ENCODE results near the gene APLF.

Gene APLF, protein sequence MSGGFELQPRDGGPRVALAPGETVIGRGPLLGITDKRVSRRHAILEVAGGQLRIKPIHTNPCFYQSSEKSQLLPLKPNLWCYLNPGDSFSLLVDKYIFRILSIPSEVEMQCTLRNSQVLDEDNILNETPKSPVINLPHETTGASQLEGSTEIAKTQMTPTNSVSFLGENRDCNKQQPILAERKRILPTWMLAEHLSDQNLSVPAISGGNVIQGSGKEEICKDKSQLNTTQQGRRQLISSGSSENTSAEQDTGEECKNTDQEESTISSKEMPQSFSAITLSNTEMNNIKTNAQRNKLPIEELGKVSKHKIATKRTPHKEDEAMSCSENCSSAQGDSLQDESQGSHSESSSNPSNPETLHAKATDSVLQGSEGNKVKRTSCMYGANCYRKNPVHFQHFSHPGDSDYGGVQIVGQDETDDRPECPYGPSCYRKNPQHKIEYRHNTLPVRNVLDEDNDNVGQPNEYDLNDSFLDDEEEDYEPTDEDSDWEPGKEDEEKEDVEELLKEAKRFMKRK

DNA sequence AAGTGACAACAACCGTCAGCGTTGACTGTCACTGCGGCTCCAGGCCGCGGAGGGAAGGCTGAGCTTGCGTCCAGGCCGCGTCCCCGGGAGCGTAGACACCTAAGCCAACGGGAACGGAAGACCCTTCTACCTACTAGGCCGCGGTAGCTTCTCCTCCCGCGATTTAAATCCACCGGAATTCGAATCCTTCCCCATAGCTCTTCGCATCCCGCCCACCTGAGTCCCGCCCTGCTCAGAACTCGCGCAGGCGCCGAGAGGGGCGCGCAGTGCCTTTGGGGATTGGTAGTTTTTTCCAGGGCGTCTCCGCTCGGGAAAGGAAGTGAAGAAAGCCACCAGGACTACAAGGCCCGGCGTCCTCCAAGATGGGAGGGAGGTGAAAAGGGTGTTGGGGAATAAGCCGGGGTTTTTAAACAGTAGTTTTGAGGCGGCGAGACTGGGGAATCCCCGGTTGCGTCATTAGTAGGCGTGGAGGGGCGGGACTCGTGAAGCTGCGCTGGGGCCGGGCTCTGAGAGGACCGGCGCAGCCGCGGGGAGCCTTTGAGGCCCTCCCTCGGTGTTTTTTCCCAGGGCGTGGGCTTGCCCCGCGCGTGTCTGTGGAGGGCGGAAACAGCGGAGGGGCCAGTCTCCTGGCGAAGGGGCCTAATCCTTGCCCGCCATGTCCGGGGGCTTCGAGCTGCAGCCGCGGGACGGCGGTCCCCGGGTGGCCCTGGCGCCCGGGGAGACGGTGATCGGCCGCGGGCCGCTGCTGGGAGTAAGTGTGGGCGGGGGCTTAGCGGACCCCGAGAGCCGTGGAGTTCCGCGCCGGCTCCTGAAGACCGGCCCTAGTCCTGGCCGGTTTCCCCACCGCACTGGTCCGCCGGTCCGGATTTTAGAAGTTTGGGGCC lies at the start of gene APLF, which contains the start of gene FBXO48:
APLF (plus strand) TSS at position 509 of the 884 bp plus-strand sequence; CDS start at position 656, 147 bp downstream.
FBXO48 (minus strand) TSS at position 218 of the 884 bp plus-strand sequence. CDS start 2,149 bp downstream, outside the sequence.
- peak; percentile 98 to 99 for DNase-seq (ENCODE audit: low read depth in 2 of 2, low spot score in 1 of 2)

DNA sequence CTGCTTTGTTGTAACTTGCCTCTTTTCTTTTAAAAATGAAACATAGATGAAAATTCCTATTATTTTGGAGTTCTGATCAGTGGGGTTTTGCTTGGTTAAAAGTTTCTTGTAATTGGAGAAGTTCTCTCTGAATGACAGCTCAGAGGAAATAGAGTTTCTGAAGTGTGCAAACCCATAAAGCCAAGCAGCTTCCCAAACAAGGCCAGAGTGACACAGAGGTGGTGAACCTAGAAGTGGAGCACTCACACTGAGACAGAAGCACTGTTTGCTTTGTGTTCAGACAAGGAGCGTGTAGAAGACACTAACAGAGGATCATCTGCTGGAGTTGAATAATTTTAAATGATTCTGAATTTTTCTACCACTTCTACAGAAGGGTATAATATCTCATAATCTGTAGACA lies 49.5 kb upstream of the APLF start:
- DNase-seq (ENCODE audit: low read depth in 2 of 2, low spot score in 1 of 2): no peak

DNA sequence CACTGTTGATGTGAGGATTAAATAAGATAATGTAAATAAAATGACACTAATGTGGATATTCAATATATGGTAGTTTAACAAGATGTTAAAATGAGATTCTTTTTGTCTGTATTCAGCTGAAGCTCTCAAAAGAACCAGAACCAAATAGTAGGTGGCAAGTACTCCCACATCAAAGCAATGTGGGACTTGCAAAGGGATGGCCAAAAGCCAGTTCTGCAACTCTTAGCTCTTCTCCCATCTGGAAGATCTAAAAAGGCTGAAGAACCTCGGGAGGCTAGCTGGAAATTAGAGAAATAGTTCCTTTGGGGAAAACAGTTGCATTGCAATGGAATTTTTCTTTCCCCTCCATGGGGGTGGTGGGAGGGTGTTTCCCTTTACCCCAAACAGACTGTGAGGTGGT lies 49.0 kb upstream of the APLF start:
- no peak for DNase-seq (ENCODE audit: low read depth in 2 of 2, low spot score in 1 of 2)

DNA sequence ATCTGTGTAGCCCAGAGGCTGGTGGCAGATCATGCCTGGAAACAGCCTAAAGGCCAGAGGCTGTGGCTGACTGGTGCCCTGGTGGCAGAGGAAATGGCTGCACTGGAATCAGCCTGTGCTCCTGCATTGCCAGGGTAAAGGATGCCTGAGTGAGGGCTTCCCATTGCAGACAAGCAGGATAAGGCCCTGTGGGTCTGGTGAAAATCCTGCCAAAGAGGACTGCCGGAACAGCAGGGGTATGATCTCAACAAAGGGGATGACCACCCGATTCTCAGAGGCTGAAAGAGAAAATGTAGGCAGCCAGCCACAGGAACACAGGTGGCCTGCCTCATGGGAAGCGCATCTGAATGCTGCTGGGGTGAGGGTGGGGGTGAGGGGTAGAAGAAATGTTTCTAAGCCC lies 48.5 kb upstream of the APLF start:
- DNase-seq (ENCODE audit: low read depth in 2 of 2, low spot score in 1 of 2): no peak

DNA sequence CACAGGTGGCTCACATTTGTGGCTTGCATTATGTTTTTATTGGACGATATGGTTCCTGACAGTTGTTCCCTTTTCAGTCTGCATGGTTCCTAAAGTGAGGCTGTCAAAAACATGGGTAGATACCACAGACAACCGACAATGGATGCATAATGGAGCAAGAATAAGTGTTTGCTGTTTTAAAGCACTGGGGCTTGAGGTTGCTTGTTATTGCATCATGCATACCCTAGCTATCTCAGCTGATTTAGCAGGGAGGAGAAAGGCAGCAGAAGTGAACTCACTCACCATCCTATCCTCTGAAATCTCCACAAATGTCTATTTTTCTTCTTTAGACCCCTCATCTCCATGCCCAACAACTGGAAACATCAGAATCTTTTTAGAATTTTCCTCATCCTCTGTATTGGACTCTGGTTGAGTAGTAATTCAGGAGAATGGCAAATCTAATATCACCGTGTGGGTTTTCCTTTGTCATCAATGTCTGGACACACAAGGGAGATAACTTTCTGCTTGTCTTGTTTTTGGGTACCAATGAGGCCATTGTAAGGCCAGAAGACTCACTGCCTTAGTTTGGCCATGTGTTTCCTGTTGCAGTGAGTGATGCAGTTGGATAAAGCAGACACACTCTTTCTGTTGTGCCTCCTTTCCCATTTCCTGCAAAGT lies 47.0 kb upstream of the APLF start:
- DNase-seq (ENCODE audit: low read depth in 2 of 2, low spot score in 1 of 2): no peak

DNA sequence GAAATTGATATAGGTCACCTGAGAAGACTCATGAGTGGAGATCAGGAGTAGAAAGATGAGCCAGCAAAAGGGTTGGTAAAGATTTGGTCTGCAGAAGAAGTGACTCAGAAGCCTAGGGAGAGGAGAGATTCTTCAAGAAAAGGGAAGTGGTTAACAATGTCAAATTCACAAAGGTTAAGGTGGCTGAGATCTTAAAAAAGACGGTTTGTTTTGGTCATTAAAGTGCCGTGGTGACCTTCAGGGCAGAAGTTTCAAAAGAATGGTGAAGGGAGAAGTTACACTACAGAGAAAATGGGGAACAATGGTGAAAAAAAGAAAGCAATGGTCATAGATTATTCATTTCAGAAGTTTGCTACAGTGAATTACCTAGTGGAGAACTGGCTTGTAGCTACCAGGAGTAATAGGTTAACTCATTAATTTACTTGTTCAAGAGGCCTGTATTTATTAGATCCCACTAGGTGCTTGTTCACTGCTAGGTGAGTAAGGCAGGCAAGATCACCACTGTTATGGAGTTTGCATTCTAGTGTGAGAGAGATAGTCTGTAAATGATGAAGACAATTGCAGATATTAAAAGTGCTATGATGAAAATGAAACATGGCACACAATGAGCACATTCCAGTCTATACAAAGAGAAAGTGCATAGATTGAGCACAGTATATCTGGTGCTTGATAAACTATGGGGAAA lies 43.3 kb upstream of the APLF start:
- no peak for DNase-seq (ENCODE audit: low read depth in 2 of 2, low spot score in 1 of 2)

DNA sequence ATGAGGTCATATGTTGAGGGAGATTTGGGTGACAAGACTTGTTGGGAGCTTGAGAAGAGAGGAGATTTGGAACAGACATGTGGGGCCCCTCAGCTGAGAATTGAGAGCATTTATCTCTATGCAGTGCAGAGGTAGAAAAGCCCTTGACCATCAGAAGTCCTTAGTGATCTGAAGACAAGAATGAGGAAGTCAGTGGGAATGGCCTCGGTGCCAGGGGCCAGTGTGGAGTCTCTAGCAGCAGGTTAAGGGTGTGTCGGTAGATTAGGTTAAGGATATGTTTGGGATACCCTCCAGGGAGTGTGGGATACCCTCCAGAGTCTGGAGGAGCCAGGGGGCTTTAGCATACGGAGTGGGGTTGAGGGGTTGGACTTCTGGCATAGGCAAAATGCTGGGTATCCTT lies 41.9 kb upstream of the APLF start:
- no peak for DNase-seq (ENCODE audit: low read depth in 2 of 2, low spot score in 1 of 2)

DNA sequence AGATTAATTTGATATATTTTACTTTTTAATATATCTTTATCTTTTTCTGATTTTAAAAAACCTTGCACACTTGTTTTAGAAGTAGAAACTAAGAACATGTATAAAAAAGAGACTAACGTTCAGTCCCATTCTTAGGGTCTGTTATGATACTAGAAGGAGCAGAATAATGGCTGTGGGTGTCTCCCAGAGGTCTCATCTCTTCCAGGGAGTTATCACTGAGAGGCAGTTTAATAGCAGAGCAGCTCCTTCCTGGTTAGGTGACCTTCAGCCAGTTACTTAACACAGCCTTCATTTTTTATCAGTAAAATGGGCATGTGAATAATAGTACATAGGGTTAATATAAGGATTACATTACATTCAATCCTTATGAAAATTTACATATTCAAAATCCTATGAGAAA lies 40.9 kb upstream of the APLF start:
- DNase-seq (ENCODE audit: low read depth in 2 of 2, low spot score in 1 of 2): no peak

DNA sequence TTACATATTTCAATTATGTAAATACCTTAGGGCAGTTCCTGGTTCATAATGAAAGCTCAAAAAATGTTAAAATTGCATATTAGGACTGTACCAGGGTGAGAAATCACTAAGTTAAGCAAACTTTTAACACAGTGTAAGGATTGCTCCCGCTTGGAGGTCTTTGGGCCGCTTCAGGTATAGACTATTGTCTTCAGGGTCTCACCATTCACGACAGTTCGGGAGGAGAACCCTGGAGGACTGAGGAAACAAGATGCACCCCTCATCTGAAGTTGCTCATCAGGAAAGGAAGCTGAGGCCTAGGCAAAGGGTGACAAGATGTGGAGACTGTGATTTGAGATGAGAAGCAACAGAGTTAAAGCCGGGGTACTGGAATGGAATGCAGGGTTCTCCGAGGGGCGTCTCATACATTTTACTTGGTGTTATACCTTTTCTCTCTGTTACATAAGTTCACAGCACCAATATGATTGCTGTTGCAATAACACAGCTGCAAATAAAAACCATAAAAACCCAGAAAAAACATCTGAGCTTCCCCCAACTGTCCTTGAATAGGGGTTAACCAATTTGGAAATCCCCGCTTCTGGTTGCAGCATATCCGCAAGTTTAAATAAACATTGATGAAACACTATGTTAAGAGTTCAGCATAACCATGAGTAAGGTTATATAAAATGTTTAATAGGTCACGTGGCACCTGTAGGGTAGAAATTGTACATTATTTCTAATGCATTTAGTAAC lies 40.4 kb upstream of the APLF start:
- no peak for DNase-seq (ENCODE audit: low read depth in 2 of 2, low spot score in 1 of 2)

DNA sequence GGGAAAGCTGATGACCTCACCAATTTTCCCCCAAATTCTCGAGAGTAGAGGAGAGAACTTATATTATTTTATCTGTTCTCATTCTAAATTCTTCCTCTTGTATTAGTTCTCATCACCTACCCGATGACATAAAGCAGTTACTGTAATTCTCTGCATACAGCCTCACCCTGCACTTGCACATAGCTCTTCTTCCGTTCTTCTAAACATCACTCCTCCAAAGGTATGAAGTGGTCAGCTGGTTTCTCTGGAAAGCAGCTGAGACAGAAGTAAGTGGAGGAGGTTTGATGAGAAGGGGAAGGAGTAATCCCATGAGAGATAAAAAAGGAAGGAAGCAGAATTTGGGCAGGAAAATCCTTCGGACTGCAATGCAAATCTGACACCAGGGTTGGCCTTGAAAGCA lies 39.3 kb upstream of the APLF start:
- no peak for DNase-seq (ENCODE audit: low read depth in 2 of 2, low spot score in 1 of 2)

DNA sequence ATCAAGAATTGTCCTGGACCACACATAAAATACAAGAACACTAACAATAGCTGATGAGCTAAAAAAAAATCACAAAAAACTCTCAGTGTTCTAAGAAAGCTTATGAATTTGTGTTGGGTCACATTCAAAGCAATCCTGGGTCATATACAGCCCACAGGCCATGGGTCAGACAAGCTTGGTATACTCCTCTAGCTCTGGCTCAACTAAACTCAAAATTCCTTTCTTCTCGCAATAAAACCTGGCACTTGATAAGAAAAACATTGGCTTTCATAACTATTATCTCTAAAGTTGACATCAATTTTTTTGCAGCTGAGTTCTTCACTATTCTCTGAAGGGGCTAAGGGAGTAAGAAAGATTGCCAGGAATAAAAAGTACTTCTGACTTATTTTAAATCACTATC lies 38.6 kb upstream of the APLF start:
- DNase-seq (ENCODE audit: low read depth in 2 of 2, low spot score in 1 of 2): no peak

DNA sequence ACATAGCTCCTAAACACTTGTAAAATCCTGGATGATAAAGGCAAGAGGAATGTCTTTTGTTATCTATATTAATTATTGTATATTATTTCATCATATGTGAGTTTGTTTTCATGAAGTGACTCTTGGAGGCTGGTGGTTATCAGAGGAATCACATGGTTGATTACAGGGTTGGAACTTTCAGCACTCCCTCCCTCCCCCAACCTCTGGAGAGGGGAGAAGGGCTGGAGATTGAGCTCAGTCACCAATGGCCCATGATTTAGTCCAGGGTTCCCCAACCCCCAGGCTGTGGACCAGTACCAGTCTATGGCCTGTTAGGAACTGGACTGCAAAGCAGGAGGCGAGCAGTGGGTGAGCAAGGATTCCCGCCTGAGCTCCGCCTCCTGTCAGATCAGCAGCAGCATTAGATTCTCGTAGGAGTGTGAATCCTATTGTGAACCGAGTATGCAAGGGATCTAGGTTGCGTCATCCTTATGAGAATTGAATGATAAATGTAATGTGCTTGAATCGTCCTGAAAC lies 38.0 kb upstream of the APLF start:
- DNase-seq (ENCODE audit: low read depth in 2 of 2, low spot score in 1 of 2): no peak

DNA sequence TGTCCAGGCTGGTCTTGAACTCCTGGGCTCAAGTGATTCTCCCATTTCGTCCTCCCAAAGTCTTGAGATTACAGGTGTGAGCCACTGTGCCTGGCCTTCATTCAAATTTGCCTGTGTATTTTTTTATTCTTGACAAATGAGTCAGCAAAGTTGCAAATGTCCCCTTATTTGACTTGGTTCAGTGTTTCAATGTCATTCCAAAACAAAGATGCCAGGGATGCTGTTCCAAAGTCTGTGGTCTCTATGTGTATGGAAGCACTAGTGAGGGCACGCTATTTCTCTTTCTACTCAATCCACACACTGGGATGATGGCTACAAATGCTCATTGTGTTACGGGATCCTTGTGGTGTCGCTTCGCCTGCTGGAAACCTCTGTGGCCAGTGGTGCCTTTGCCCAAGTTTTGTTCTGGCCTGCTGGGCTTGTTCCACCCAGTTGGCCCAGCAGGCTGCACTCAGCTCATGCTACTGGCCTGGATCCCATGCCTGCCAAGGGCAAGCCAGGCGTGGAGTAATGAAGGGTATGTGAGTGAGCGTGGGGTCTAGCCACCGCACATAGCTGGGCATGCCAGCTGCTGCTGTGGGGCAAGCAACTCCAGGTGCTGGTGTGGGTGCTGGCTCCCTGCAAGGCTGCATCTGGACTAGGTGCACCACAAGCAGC lies 35.9 kb upstream of the APLF start:
- DNase-seq (ENCODE audit: low read depth in 2 of 2, low spot score in 1 of 2): no peak

DNA sequence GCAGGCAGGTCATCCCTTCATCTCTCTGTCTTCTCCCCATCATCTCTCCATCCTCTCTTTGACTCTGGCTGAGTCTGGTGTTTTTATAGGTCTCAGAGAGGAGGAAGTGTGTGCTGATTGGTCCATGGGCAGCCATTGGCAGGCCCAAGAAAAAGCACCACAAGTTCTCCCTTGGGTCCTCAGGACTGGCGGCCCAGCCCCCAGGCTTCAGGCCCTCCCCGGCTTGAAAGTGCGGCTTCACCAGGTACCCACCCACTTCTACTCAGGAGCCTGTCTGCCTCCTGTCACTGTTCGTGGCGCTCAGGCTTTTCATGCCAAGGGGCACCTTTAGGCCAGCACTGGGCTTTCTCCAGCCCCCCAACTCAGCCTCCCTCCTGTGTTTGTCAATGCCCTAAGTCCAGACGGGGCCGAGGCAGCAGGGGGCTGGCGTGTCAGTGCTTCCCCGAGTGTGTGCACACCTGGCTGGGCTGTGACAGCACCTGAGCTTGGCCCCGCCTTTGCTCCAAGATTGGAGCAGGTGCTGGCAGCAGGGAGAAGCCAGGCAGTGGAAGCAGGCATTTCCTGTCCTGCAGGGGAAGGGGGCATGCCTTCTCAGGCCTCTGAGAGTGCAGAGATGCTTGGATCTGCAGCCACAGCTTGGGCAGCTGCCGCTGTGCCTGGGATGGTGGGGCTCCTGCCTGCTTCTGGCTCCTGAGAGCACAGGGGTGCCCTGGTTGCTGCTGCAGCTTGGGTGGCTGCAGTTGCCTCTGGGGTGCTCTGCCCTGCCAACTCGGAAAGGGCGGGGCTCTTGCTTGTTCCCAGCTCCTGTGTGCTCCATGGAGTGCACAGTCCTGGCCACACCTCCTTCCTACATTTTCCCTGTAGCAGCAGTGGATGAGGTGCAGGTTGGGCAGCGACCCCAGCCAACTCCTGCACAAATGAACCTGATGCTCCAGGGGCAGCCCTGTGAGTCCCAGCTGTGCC lies 34.4 kb upstream of the APLF start:
- no peak for DNase-seq (ENCODE audit: low read depth in 2 of 2, low spot score in 1 of 2)

DNA sequence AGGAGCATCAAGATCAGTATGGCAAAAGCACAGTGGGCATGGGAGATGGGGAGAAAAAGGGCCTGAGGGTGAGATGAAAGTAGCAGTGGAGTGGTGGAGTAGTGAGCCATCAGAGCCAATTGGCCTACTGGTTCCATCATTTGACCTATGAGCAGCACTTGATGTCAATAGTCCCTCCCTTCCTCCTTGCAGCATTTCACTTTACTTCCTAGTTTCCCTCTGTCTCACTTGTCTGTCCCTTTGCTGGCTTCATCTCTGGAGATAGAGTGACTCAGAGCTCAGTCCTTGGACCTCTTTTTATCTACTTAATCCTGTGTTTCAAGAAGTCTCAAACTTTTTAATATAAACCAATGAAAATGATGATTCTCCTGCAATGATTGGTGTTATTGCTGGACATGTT lies 32.4 kb upstream of the APLF start:
- DNase-seq (ENCODE audit: low read depth in 2 of 2, low spot score in 1 of 2): no peak

DNA sequence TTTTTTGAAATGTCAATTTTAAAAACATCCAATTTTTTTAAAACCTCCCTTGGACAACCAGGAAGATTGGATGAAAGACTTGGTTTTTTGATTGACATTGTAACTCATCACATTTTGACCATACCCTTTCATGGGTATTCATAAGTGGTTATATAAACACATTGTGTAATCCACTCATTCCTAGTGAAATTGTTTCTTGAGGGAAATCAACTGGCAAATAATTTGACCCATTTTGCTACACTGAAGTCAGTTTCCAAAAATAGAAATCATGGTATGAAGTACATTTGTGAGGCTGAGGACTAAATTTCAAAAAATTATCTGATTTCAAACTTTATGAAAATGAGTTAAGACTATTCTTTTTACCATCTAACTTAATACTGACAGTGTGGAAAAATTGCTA lies 31.8 kb upstream of the APLF start:
- DNase-seq (ENCODE audit: low read depth in 2 of 2, low spot score in 1 of 2): no peak

DNA sequence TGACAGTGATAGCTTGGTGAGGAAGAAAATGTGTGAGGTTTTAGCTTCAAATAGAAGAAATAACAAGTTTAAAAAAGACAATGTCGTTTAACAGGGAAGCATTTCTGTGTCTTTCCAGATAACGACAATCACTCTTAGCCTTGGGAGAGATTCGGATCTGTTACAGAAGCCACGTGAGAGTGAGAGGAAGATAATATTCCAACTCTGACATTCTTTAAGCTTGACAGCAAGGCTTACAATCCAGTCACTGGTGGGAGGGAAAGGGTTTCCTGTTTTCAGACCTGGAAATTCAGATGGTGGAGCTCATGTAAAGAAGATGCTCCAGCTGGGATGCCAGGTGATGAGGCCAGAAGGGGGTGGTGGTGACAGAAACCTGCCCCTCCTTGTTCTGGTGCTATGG lies 31.1 kb upstream of the APLF start:
- no peak for DNase-seq (ENCODE audit: low read depth in 2 of 2, low spot score in 1 of 2)

Measured in stimulated activated CD8-positive, alpha-beta memory T cell treated with anti-CD3 and anti-CD28 coated beads, Interleukin-4, amount 100 ng/mL, for 4 hours (primary cell).